K562 (cell line): ENCODE data around the gene A1BG. TPM values are rescaled to one million over a fixed set of nuclear protein-coding genes. Genes with fewer than 3 reads are reported as not detected.

Experiments
- ATAC-seq: fragments of 200-7000 bp; cut with Tn5 transposase; 3 replicates; pipeline ENCODE4 v1.9.1; 2020; ENCODE audit warnings: moderate library complexity
- BruUV-seq: library from RNA; stranded (reverse); fragments of 400-500 nt; replicated peaks from 2 replicates; lab custom pipeline; 2021; lab: Mats Ljungman, UMichigan
- CTCF ChIA-PET: fragments of 300-600 bp; formaldehyde crosslinking; extraction: SDS; loops from one replicate; lab custom pipeline; 2021; ENCODE audit warnings: low intra/inter-chr PET ratio; lab: Yijun Ruan, JAX
- POLR2A ChIA-PET: fragments of 300-600, 350-650 bp; sonication (Branson Sonifier 250); formaldehyde crosslinking; extraction: SDS; loops from one replicate; lab custom pipeline; 2021; ENCODE audit warnings: antibody characterized with exemption, inconsistent platforms; lab: Yijun Ruan, JAX
- DNase-seq, 4 experiments: peaks; one replicate each; pipeline versions ENCODE4 v3.0.0 to v3.0.0-alpha.2; 2011 to 2018; ENCODE audit warnings: low spot score in 3 of 4, mixed read lengths in 3 of 4; ENCODE audit errors: extremely low read depth in 1 of 4
- FAIRE-seq: peaks from 2 replicates; lab custom pipeline; 2011; peaks lifted over from hg19 to GRCh38; lab: Jason Lieb, UNC
- H2AFZ ChIP-seq: 2 replicates; pipeline ENCODE4 v1.6.0; 2011; ENCODE audit warnings: low read depth, low read length, control low read depth, inconsistent platforms
- H3K27ac ChIP-seq: fragments of 200-600 bp; 3 replicates; pipeline ENCODE4 v1.8.0; 2011; ENCODE audit warnings: low read depth, mild to moderate bottlenecking, control low read depth, inconsistent platforms, low read length, moderate library complexity, mixed read lengths; ENCODE audit errors: extremely low read depth
- H3K27me3 ChIP-seq, 2 experiments: fragments of 300-600 bp in 1 of 2; 2 replicates in 1 of 2; 3 replicates in 1 of 2; pipeline versions ENCODE4 v1.6.0 to v1.8.0; 2011; ENCODE audit warnings: inconsistent platforms in 2 of 2, low read length in 2 of 2, mild to moderate bottlenecking in 1 of 2, mixed read lengths in 1 of 2, moderate library complexity in 1 of 2; ENCODE audit not compliant: control insufficient read depth in 2 of 2, insufficient read depth in 2 of 2
- H3K36me3 ChIP-seq: fragments of 300-600 bp; 3 replicates; pipeline ENCODE4 v1.8.0; 2011; ENCODE audit warnings: mild to moderate bottlenecking, low read length, inconsistent platforms; ENCODE audit not compliant: control insufficient read depth, insufficient read depth
- H3K4me1 ChIP-seq, 2 experiments: fragments of 200-600 bp in 1 of 2; replicated peaks in 1 of 2; 2 replicates in 1 of 2; 3 replicates in 1 of 2; pipeline versions ENCODE4 v1.5.1 to v1.8.0; 2011; ENCODE audit warnings: inconsistent platforms in 2 of 2, low read length in 2 of 2, mild to moderate bottlenecking in 1 of 2, mixed read lengths in 1 of 2, moderate library complexity in 1 of 2; ENCODE audit not compliant: control insufficient read depth in 2 of 2, insufficient read depth in 2 of 2
- H3K4me2 ChIP-seq: 2 replicates; pipeline ENCODE4 v1.6.1; 2011; ENCODE audit warnings: low read length, control low read depth, inconsistent platforms, mixed read lengths; ENCODE audit not compliant: insufficient read depth
- H3K4me3 ChIP-seq: fragments of 200-600 bp; sonication (generic), shearing (Covaris generic); 2 replicates; pipeline ENCODE4 v1.5.1; 2016; ENCODE audit warnings: control low read depth, inconsistent platforms
- H3K79me2 ChIP-seq: fragments of 200-600 bp; 3 replicates; pipeline ENCODE4 v1.8.0; 2011; ENCODE audit warnings: low read length, inconsistent platforms; ENCODE audit not compliant: control insufficient read depth, insufficient read depth
- H3K9ac ChIP-seq, 2 experiments: 2 replicates each; pipeline versions ENCODE4 v1.6.0 to v1.6.1; 2011; ENCODE audit warnings: low read depth in 2 of 2, low read length in 2 of 2, control low read depth in 1 of 2, inconsistent platforms in 1 of 2, mild to moderate bottlenecking in 1 of 2, mixed read lengths in 1 of 2; ENCODE audit not compliant: insufficient read depth in 1 of 2
- H3K9me1 ChIP-seq: one replicate; pipeline ENCODE4 v1.6.0; 2011; ENCODE audit warnings: inconsistent platforms, mild to moderate bottlenecking, low read length, moderate library complexity; ENCODE audit not compliant: control insufficient read depth, insufficient read depth
- H3K9me3 ChIP-seq: replicated peaks from 2 replicates; pipeline ENCODE4 v1.5.1; 2011; ENCODE audit warnings: low read depth, low read length, inconsistent platforms; ENCODE audit not compliant: control insufficient read depth, insufficient read depth
- H4K20me1 ChIP-seq: replicated peaks from 2 replicates; pipeline ENCODE4 v1.6.1; 2011; ENCODE audit warnings: low read length, inconsistent platforms, mixed read lengths; ENCODE audit not compliant: control insufficient read depth, insufficient read depth
- PKNOX1 ChIP-seq: fragments of 450-650 bp; IDR thresholded peaks from 2 replicates; pipeline ENCODE4 v1.6.1; 2016
- POLR2G ChIP-seq: fragments of 200-400 bp; formaldehyde crosslinking; IDR thresholded peaks from 2 replicates; pipeline ENCODE4 v1.6.1; 2017; ENCODE audit warnings: low read depth, mild to moderate bottlenecking, antibody characterized with exemption, low read length, moderate library complexity
- PYGO2 ChIP-seq: fragments of 450-650 bp; IDR thresholded peaks from 2 replicates; pipeline ENCODE4 v1.6.1; 2016; ENCODE audit warnings: mild to moderate bottlenecking, missing genetic modification characterization, moderate library complexity, missing compliant biosample characterization
- SUPT5H ChIP-seq: fragments of 450-650 bp; IDR thresholded peaks from 2 replicates; pipeline ENCODE4 v1.6.1; 2016
- ZFP36 ChIP-seq: fragments of 150-350 bp; IDR thresholded peaks from 2 replicates; pipeline ENCODE4 v1.6.1; 2018; ENCODE audit warnings: low read length, low read depth; ENCODE audit not compliant: partially characterized antibody
- ZNF121 ChIP-seq: sonication (generic); formaldehyde crosslinking; conservative IDR thresholded peaks from 2 replicates; pipeline ENCODE4 v1.8.0; 2022; ENCODE audit warnings: missing genetic modification reagents
- ZNF592 ChIP-seq: fragments of 450-650 bp; IDR thresholded peaks from 2 replicates; pipeline ENCODE4 v1.6.1; 2017; ENCODE audit warnings: antibody characterized with exemption, mild to moderate bottlenecking
- ZNF609 ChIP-seq: sonication (generic); formaldehyde crosslinking; IDR thresholded peaks from 2 replicates; pipeline ENCODE4 v1.8.1; 2023; ENCODE audit warnings: missing genetic modification reagents, mild to moderate bottlenecking, borderline replicate concordance
- WGBS: fragments of 100-300 bp; shearing (Covaris generic); methylation state at CpG from one replicate; pipeline ENCODE4 v1.1.6; 2016; ENCODE audit warnings: low coverage, mixed read lengths; ENCODE audit not compliant: insufficient coverage; ENCODE audit errors: missing lambda C conversion rate; 5-methylcytosine and 5-hydroxymethylcytosine counted together
- in situ Hi-C: fragments of 300-500 bp; cut with MboI; formaldehyde crosslinking; loops from 4 replicates; pipeline ENCODE4 v1.15.0; 2018; ENCODE audit warnings: inconsistent platforms, mixed read lengths
- intact Hi-C: fragments of 100-400 bp; cut with micrococcal nuclease; formaldehyde crosslinking; loops from 2 replicates; pipeline ENCODE4 v1.14.2; 2022
- polyA plus RNA-seq, 8 experiments: library from polyadenylated mRNA; depleted of rRNA in 4 of 8; stranded (reverse) in 5 of 8; unstranded in 3 of 8; fragments of >200 nt; fragmentation: Nextera tagmentation in 2 of 8; fragmentation: Illumina TruSeq in 1 of 8; extraction: Ambion mirVana in 2 of 8; extraction: Trizol in 1 of 8; gene quantifications; 2 replicates each; pipeline versions ENCODE4 v1.2.1 to v1.2.3, GENCODE V29; 2011 to 2014; ENCODE audit warnings: inconsistent platforms in 1 of 8, missing spikeins in 1 of 8
- total RNA-seq, 7 experiments: library from RNA; depleted of rRNA in 6 of 7; stranded (reverse); fragments of >200 nt in 6 of 7; fragmentation: Illumina TruSeq in 2 of 7; extraction: Trizol in 2 of 7; gene quantifications; 2 replicates each; pipeline versions ENCODE4 v1.2.1 to v1.2.3, GENCODE V29; 2011 to 2021; ENCODE audit warnings: low replicate concordance in 1 of 7

Gene A1BG
- total and polyA plus RNA-seq, 9 of the 15 experiments (the other 6 are each of a cell fraction or from before 2014, with no cell fraction given) = 0.10 to 19.8 (median 2.6) TPM

GRCh38 chr19:58393725-58394033, 40.4 kb upstream of the A1BG start (continued):
- TF ChIP-seq PKNOX1 = no peak

- Histone ChIP-seq H3K4me1 (peaks cover 14 to 57% of the 10 kb centered on the region in 2 experiments; a peak in 4 of 5 replicates), H3K9ac (no peak overlapping the region), H4K20me1 (peaks cover 21% of the 10 kb centered on the region; the same call in 1 of the 2 replicates), H3K4me3 (no peak overlapping the region), H3K79me2 (peaks cover 46% of the 10 kb centered on the region), H3K27me3 (no peaks in the 10 kb centered on the region), H2AFZ (no peak overlapping the region), H3K4me2 (no peak overlapping the region), H3K36me3 (peaks cover 72% of the 10 kb centered on the region), H3K9me3 (no peaks in the 10 kb centered on the region), H3K27ac (no peak overlapping the region; the same call in 2 of the 3 replicates), H3K9me1 (no peaks in the 10 kb centered on the region)
- BruUV-seq = no TSS peak
- in situ Hi-C loops (no loop called here), intact Hi-C loops (no loop called here)
- ATAC-seq (no peak), DNase-seq (no peak), FAIRE-seq (no peak)
- POLR2A ChIA-PET = interaction anchor here (1.3 to 1.7 kb wide), 2 partner anchors 7 to 16 kb away, joined by 4 to 5 read pairs; no protein-coding TSS in a partner anchor
- WGBS = 90% methylated on average over 26 of the region's 26 CpGs
- CTCF ChIA-PET = no interaction called here
- TF ChIP-seq ZNF609 (CRISPR knock-in tag) (no peak), SUPT5H (peak; percentile 55; the same call in 1 of the 2 replicates), ZNF121 (CRISPR knock-in tag) (no peak), PYGO2 (tag) (no peak), ZNF592 (no peak), ZFP36 (peak; percentile 75), POLR2G (peak; percentile 67)
These were observed 39.8 kb upstream of the A1BG start for GRCh38 chr19:58392945-58393724.
